Uterus (tissue), 2 donors: Measurements from ENCODE around the gene CDH6.
A peak's percentile ranks its signal among the peaks of the same experiment; 100 is the strongest.

Experiments
- POLR2A ChIP-seq, 2 donors: fragments of 450-650 bp; IDR thresholded peaks; one replicate each; pipeline ENCODE4 v1.6.1; 2016; ENCODE audit warnings: antibody characterized with exemption in 2 of 2, mild to moderate bottlenecking in 1 of 2, moderate library complexity in 1 of 2
- TF ChIP-seq, protein P1 (sequence below), 4 experiments: fragments of 200-600 bp in 2 of 4; fragments of 450-650 bp in 2 of 4; sonication (generic) in 2 of 4; IDR thresholded peaks; one replicate each; pipeline ENCODE4 v1.5.1; 2016 to 2019; ENCODE audit warnings: antibody characterized with exemption in 4 of 4, mild to moderate bottlenecking in 2 of 4, moderate library complexity in 1 of 4

DNA sequence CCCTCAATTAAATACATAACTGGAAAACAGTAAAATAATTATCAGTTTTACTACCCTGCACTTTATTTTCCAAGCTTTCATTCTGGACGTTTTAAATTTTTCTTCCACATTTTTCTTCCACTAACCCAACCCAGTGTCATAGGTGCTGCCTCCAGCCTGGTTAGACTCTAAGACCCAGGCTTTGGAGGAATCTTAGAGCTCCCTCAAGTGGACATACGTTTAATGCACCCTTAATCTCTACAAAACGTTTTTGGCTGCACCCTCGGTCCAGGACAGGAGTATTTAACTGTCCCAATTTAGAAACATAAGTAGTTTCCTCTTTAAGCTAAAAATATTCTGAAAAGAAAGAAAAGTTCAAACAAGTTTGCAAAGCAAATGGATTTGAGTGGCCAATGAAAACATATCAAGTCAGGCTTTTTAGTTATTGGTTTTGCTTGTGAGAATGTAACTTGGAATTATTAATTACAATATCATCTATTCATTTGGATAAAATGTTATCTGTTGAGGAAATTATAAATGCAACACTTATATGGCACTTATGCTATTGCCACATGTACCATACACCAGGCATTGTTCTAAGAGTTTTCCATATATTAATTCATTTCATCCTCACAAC lies 38.9 kb downstream of the CDH6 start:
- no peak for TF ChIP-seq POLR2A (IDR thresholded peaks at IDR 0.05)
- TF ChIP-seq, protein P1, sequence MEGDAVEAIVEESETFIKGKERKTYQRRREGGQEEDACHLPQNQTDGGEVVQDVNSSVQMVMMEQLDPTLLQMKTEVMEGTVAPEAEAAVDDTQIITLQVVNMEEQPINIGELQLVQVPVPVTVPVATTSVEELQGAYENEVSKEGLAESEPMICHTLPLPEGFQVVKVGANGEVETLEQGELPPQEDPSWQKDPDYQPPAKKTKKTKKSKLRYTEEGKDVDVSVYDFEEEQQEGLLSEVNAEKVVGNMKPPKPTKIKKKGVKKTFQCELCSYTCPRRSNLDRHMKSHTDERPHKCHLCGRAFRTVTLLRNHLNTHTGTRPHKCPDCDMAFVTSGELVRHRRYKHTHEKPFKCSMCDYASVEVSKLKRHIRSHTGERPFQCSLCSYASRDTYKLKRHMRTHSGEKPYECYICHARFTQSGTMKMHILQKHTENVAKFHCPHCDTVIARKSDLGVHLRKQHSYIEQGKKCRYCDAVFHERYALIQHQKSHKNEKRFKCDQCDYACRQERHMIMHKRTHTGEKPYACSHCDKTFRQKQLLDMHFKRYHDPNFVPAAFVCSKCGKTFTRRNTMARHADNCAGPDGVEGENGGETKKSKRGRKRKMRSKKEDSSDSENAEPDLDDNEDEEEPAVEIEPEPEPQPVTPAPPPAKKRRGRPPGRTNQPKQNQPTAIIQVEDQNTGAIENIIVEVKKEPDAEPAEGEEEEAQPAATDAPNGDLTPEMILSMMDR (IDR thresholded peaks at IDR 0.05) = peak; percentile 25 to 41 (median 32)
